ENCODE data around the gene SAMD8.
"Not testable (repeated sequence)": the region's sequence is repeated elsewhere in the genome, so short reads cannot be mapped to it uniquely, and the experiment has no call there.

SAMD8 gene

GRCh38 chr10:75210282-75211006 is 99.0 kb downstream of the SAMD8 start, which contains the start of gene VDAC2:
TSS of gene VDAC2 (plus strand) at chr10:75210796. CDS start at chr10:75211159, 363 bp downstream.
- DNase-seq = peak; percentile 73

GRCh38 chr10:75211007-75211691 is 99.7 kb downstream of the SAMD8 start:
- no peak for TF ChIP-seq CTCF (IDR thresholded peaks at IDR 0.05; ENCODE audit: low read depth, low read length, missing control alignments)
- Histone ChIP-seq H3K36me3 (replicated peaks) (peaks cover 44% of the 10 kb centered on the region), H3K27me3 (replicated peaks) (no peaks in the 10 kb centered on the region), H3K4me3 (ENCODE audit: low read depth, low read length) (peak overlapping the region; percentile 96), H3K27ac (peak overlapping the region; percentile 100)
- in situ Hi-C loops (cut with HindIII; ENCODE audit: low pct_ligation_motif_present, low sequenced_read_pairs) = no loop called here
- DNase-seq = peak; percentile 39

More at GRCh38 chr10:75210282-75211006, 99.0 kb downstream of the SAMD8 start, which contains the start of gene VDAC2:
- Histone ChIP-seq H3K27ac (peak within 1 kb of the TSS; percentile 100), H3K36me3 (replicated peaks) (peaks cover 37% of the 10 kb centered on the region), H3K4me3 (ENCODE audit: low read depth, low read length) (peak within 1 kb of the TSS; percentile 96), H3K27me3 (replicated peaks) (no peaks in the 10 kb centered on the region)
- in situ Hi-C loops (cut with HindIII; ENCODE audit: low pct_ligation_motif_present, low sequenced_read_pairs) = no loop called here
- TF ChIP-seq CTCF (IDR thresholded peaks at IDR 0.05; ENCODE audit: low read depth, low read length, missing control alignments) = no peak

- H3K4me3 ChIP-seq (ENCODE audit: low read depth, low read length) = no peak overlapping the region
- no peak for DNase-seq
These were observed 100.9 kb downstream of the SAMD8 start for GRCh38 chr10:75212343-75212742.

GRCh38 chr10:75220274-75220673 is 108.8 kb downstream of the SAMD8 start:
- DNase-seq = no peak
- H3K4me3 ChIP-seq (ENCODE audit: low read depth, low read length) = no peak overlapping the region
- TF ChIP-seq CTCF (IDR thresholded peaks at IDR 0.05; ENCODE audit: low read depth, low read length, missing control alignments) = no peak
- in situ Hi-C loops (cut with HindIII; ENCODE audit: low pct_ligation_motif_present, low sequenced_read_pairs) = no loop called here
- H3K27ac ChIP-seq = no peak overlapping the region
- H3K27me3 ChIP-seq (replicated peaks) = no peaks in the 10 kb centered on the region
- H3K36me3 ChIP-seq (replicated peaks) = peaks cover 82% of the 10 kb centered on the region

More at GRCh38 chr10:75212343-75212742, 100.9 kb downstream of the SAMD8 start:
- in situ Hi-C loops (cut with HindIII; ENCODE audit: low pct_ligation_motif_present, low sequenced_read_pairs) = no loop called here
- H3K36me3 ChIP-seq (replicated peaks) = peaks cover 53% of the 10 kb centered on the region
- TF ChIP-seq CTCF (IDR thresholded peaks at IDR 0.05; ENCODE audit: low read depth, low read length, missing control alignments) = no peak
- no peak overlapping the region for H3K27ac ChIP-seq
- H3K27me3 ChIP-seq (replicated peaks) = no peaks in the 10 kb centered on the region

GRCh38 chr10:75221492-75221891 is 110.0 kb downstream of the SAMD8 start:
- peaks cover 78% of the 10 kb centered on the region for H3K36me3 ChIP-seq (replicated peaks)
- not testable (repeated sequence) for H3K27ac ChIP-seq

GRCh38 chr10:75223507-75223906 is 112.1 kb downstream of the SAMD8 start:
- Histone ChIP-seq H3K4me3 (ENCODE audit: low read depth, low read length) (no peak overlapping the region), H3K36me3 (replicated peaks) (peaks cover 72% of the 10 kb centered on the region), H3K27ac (no peak overlapping the region), H3K27me3 (replicated peaks) (no peaks in the 10 kb centered on the region)
- DNase-seq = no peak
- in situ Hi-C loops (cut with HindIII; ENCODE audit: low pct_ligation_motif_present, low sequenced_read_pairs) = no loop called here
- TF ChIP-seq CTCF (IDR thresholded peaks at IDR 0.05; ENCODE audit: low read depth, low read length, missing control alignments) = no peak

More at GRCh38 chr10:75221492-75221891, 110.0 kb downstream of the SAMD8 start:
- in situ Hi-C loops (cut with HindIII; ENCODE audit: low pct_ligation_motif_present, low sequenced_read_pairs); DNase-seq; H3K27me3 ChIP-seq (replicated peaks); H3K4me3 ChIP-seq (ENCODE audit: low read depth, low read length): not testable (repeated sequence)
